ENCODE measurements around the gene RGS14.

Gene RGS14

DNA sequence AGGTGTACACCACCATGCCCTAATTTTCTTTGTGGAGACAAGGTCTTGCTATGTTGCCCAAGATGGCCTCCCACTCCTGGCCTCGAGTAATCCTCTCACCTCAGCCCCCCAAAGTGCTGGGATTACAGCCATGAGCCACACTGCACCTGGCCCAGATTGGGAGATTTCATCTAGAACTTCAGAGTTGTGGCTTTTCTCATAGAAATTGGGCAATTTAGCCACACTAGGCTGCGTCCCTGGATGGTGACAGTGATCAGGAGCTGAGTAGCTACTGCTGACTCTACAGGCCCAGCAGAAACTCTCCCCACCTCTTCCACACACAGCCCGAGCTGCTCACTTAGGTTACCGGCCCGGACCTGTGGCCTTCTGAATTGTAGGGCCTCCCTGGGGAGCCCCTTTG is 35.0 kb downstream of the RGS14 start:
- TF ChIP-seq, protein P1, sequence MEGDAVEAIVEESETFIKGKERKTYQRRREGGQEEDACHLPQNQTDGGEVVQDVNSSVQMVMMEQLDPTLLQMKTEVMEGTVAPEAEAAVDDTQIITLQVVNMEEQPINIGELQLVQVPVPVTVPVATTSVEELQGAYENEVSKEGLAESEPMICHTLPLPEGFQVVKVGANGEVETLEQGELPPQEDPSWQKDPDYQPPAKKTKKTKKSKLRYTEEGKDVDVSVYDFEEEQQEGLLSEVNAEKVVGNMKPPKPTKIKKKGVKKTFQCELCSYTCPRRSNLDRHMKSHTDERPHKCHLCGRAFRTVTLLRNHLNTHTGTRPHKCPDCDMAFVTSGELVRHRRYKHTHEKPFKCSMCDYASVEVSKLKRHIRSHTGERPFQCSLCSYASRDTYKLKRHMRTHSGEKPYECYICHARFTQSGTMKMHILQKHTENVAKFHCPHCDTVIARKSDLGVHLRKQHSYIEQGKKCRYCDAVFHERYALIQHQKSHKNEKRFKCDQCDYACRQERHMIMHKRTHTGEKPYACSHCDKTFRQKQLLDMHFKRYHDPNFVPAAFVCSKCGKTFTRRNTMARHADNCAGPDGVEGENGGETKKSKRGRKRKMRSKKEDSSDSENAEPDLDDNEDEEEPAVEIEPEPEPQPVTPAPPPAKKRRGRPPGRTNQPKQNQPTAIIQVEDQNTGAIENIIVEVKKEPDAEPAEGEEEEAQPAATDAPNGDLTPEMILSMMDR (IDR thresholded peaks at IDR 0.05; ENCODE audit: low read depth, low read length, missing control alignments), result no peak
- no peak for DNase-seq (ENCODE audit: low read depth)
- no peak overlapping the region for H3K4me3 ChIP-seq (ENCODE audit: low read depth, low read length)

DNA sequence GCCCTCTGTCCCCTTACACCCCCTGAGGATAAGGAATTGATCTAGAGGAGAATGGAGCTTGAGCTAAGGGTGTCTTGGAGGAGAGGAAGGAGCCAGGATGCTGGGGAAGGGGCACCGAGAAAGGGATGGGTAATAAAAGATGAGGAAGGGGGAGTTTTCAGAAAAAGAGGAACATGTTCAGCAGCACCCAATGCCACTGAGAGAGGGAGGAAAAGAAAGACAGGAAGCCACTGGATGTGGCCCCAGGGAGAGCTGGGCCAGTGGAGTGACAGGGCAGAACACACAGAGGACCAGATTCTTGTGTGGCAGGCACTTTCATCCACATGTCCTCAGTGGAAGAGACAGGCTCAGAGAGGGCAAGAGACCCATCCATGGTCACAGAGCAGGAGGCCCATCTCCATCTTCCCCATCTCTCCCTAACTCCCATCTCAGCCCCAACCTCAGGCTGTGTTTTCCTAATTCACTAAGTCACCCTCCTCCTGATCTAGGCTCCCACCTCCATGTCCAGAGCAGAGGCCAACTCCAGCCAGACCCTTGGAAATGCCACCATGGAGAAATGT is 35.6 kb downstream of the RGS14 start:
- TF ChIP-seq, protein P1 (IDR thresholded peaks at IDR 0.05; ENCODE audit: low read depth, low read length, missing control alignments), result no peak
- no peak overlapping the region for H3K4me3 ChIP-seq (ENCODE audit: low read depth, low read length)
- DNase-seq (ENCODE audit: low read depth), result no peak

DNA sequence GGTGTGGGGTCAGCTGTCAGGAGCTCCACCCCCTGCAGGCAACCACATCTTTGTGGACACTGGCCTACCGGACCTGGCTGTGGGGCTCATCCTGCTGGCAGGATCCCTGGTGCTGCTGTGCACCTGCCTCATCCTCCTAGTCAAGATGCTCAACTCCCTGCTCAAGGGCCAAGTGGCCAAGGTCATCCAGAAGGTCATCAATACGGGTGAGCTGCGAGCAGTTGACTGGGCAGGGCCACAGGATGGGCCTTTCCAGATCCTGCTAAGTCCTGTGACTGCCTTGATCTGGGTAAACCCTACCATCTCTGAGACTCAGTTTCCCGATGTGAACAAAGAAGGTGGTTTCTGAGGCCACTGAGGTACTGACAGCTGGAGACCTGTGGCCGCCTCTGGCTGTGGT is 36.3 kb downstream of the RGS14 start:
- TF ChIP-seq, protein P1 (IDR thresholded peaks at IDR 0.05; ENCODE audit: low read depth, low read length, missing control alignments), result no peak
- no peak for DNase-seq (ENCODE audit: low read depth)
- H3K4me3 ChIP-seq (ENCODE audit: low read depth, low read length), result no peak overlapping the region

DNA sequence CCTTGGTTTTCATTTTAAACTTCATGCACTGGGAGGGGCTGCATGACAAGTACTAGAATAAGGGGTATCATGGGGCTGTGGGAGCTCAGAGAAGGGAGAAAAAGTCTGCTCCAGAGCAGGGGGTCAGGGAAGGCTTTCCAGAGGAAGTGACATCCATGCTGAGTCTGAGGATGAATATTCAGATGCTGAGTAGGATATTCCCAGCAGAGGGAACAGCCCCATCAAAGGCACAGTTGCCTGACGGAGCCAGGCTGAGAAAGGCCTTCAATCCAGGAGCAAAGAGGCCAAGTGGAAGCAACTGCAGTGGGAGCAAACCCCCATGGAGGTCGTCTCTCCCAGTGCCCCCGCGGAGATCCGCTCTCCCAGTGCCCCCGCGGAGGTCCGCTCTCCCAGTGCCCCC is 38.4 kb downstream of the RGS14 start:
- TF ChIP-seq, protein P1 (IDR thresholded peaks at IDR 0.05; ENCODE audit: low read depth, low read length, missing control alignments), result no peak
- DNase-seq (ENCODE audit: low read depth), result no peak

DNA sequence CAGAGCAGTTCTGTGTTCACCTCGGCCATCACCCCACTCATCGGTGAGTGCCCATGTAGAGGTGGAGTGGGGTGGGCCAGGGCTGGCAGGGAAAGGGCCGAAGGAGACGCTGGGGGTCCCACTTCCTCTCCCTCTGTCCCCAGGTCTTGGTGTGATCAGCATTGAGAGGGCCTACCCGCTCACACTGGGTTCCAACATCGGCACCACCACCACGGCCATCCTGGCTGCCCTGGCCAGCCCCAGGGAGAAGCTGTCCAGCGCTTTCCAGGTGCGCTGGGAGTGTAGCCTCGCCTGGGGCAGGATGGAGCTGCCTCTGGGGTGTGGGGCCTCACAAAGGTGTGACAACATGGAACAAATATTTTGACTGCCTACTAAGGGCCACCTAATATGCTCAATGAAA is 39.1 kb downstream of the RGS14 start:
- TF ChIP-seq, protein P1 (IDR thresholded peaks at IDR 0.05; ENCODE audit: low read depth, low read length, missing control alignments), result no peak
- DNase-seq (ENCODE audit: low read depth), result no peak
- no peak overlapping the region for H3K4me3 ChIP-seq (ENCODE audit: low read depth, low read length)

More for the DNA sequence above, 38.4 kb downstream of the RGS14 start:
- H3K4me3 ChIP-seq (ENCODE audit: low read depth, low read length), result no peak overlapping the region

DNA sequence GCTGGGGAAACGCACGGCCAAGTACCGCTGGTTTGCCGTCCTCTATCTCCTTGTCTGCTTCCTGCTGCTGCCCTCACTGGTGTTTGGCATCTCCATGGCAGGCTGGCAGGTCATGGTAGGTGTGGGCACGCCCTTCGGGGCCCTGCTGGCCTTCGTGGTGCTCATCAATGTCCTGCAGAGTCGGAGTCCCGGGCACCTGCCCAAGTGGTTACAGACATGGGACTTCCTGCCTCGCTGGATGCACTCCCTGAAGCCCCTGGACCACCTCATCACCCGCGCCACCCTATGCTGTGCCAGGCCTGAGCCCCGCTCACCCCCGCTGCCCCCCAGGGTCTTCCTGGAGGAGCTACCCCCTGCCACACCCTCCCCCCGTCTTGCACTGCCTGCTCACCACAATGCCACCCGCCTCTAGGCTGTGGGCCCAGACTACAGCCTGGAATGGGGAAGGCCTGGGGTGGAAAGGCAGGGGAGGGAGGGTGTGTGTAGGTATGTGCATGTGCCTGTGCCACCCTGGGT is 40.2 kb downstream of the RGS14 start:
- no peak overlapping the region for H3K4me3 ChIP-seq (ENCODE audit: low read depth, low read length)
- TF ChIP-seq, protein P1 (IDR thresholded peaks at IDR 0.05; ENCODE audit: low read depth, low read length, missing control alignments), result no peak
- DNase-seq (ENCODE audit: low read depth), result no peak

All from GM12864 (cell line).